HepG2 (cell line): ENCODE data around the gene ZNF697. TPM values are rescaled to one million over a fixed set of nuclear protein-coding genes. Genes with fewer than 3 reads are reported as not detected.

ENCODE experiments used
- ARHGAP35 ChIP-seq: sonication (generic); formaldehyde crosslinking; IDR thresholded peaks from 2 replicates; pipeline ENCODE4 v1.9.0; 2022; ENCODE audit warnings: mild to moderate bottlenecking, inconsistent platforms, moderate library complexity, missing genetic modification reagents, borderline replicate concordance
- DR1 ChIP-seq: sonication (generic); formaldehyde crosslinking; IDR thresholded peaks from 2 replicates; pipeline ENCODE4 v1.8.0; 2021; ENCODE audit warnings: mild to moderate bottlenecking, missing genetic modification reagents, inconsistent platforms
- GATAD2A ChIP-seq: IDR thresholded peaks from 2 replicates; pipeline ENCODE4 v1.6.1; 2016
- IKZF4 ChIP-seq: sonication (generic); formaldehyde crosslinking; IDR thresholded peaks from 2 replicates; pipeline ENCODE4 v1.5.1; 2020; ENCODE audit warnings: borderline replicate concordance, mild to moderate bottlenecking, low read depth, missing genetic modification reagents; ENCODE audit errors: not compliant biosample characterization
- IRF9 ChIP-seq: sonication (generic); formaldehyde crosslinking; IDR thresholded peaks from 2 replicates; pipeline ENCODE4 v1.8.0; 2022; ENCODE audit warnings: missing genetic modification reagents, mild to moderate bottlenecking, borderline replicate concordance
- KDM1A ChIP-seq: IDR thresholded peaks from 2 replicates; pipeline ENCODE4 v1.6.1; 2016; ENCODE audit warnings: missing compliant biosample characterization
- KDM2A ChIP-seq: sonication (generic); formaldehyde crosslinking; IDR thresholded peaks from 2 replicates; pipeline ENCODE4 v1.4.0; 2020; ENCODE audit warnings: low read depth, missing genetic modification reagents, borderline replicate concordance
- KDM3A ChIP-seq: IDR thresholded peaks from 2 replicates; pipeline ENCODE4 v1.6.1; 2018; ENCODE audit warnings: low read depth, missing compliant biosample characterization
- KLF6 ChIP-seq: IDR thresholded peaks from 2 replicates; pipeline ENCODE4 v1.8.0; 2016; ENCODE audit warnings: missing biosample characterization, missing genetic modification reagents
- MYC ChIP-seq: sonication (generic); formaldehyde crosslinking; IDR thresholded peaks from 2 replicates; pipeline ENCODE4 v1.9.0; 2021; ENCODE audit warnings: missing genetic modification reagents, borderline replicate concordance
- NRL ChIP-seq: sonication (generic); formaldehyde crosslinking; IDR thresholded peaks from 2 replicates; pipeline ENCODE4 v1.5.0; 2020; ENCODE audit warnings: missing genetic modification reagents, mild to moderate bottlenecking, moderate library complexity, borderline replicate concordance
- POGZ ChIP-seq: sonication (generic); formaldehyde crosslinking; IDR thresholded peaks from 2 replicates; pipeline ENCODE4 v1.4.0; 2020; ENCODE audit warnings: mild to moderate bottlenecking, missing genetic modification reagents
- RBM22 ChIP-seq: fragments of 200-400 bp; formaldehyde crosslinking; optimal IDR thresholded peaks from 2 replicates; pipeline ENCODE3; 2017; ENCODE audit warnings: mild to moderate bottlenecking, low read length, moderate library complexity
- RBM39 ChIP-seq: fragments of 200-400 bp; formaldehyde crosslinking; IDR thresholded peaks from one replicate; pipeline ENCODE4 v1.6.1; 2018; ENCODE audit warnings: antibody characterized with exemption, mild to moderate bottlenecking, low read depth, low read length; ENCODE audit not compliant: poor library complexity, severe bottlenecking
- ZBTB7B ChIP-seq: sonication (generic); formaldehyde crosslinking; IDR thresholded peaks from 2 replicates; pipeline ENCODE4 v1.4.0; 2020; ENCODE audit warnings: missing genetic modification reagents
- ZFAT ChIP-seq: sonication (generic); formaldehyde crosslinking; conservative IDR thresholded peaks from 2 replicates; pipeline ENCODE4 v1.8.1; 2023; ENCODE audit warnings: missing genetic modification reagents, inconsistent platforms
- ZNF3 ChIP-seq: IDR thresholded peaks from 2 replicates; pipeline ENCODE4 v1.7.0; 2017; ENCODE audit warnings: inconsistent platforms
- ZNF451 ChIP-seq: sonication (generic); formaldehyde crosslinking; IDR thresholded peaks from 2 replicates; pipeline ENCODE4 v1.5.0; 2020; ENCODE audit warnings: mild to moderate bottlenecking, missing genetic modification reagents
- ZNF543 ChIP-seq: sonication (generic); formaldehyde crosslinking; IDR thresholded peaks from 2 replicates; pipeline ENCODE4 v1.4.0; 2020; ENCODE audit warnings: mild to moderate bottlenecking, missing genetic modification reagents
- ZNF580 ChIP-seq: IDR thresholded peaks from 2 replicates; pipeline ENCODE4 v1.6.1; 2016; ENCODE audit warnings: low read depth, borderline replicate concordance
- ZNF770 ChIP-seq: sonication (generic); formaldehyde crosslinking; IDR thresholded peaks from 2 replicates; pipeline ENCODE4 v1.5.0; 2020; ENCODE audit warnings: mild to moderate bottlenecking, missing genetic modification reagents
- ZNF777 ChIP-seq: sonication (generic); formaldehyde crosslinking; IDR thresholded peaks from 2 replicates; pipeline ENCODE4 v1.4.0; 2020; ENCODE audit warnings: missing genetic modification reagents
- ZNF83 ChIP-seq: sonication (generic); formaldehyde crosslinking; IDR thresholded peaks from 2 replicates; pipeline ENCODE4 v1.4.0; 2020; ENCODE audit warnings: missing genetic modification reagents, mild to moderate bottlenecking, borderline replicate concordance
- polyA plus RNA-seq, 8 experiments: library from polyadenylated mRNA; depleted of rRNA in 3 of 8; stranded (reverse) in 7 of 8; unstranded in 1 of 8; fragments of >200 nt; fragmentation: Illumina TruSeq in 4 of 8; extraction: Trizol in 4 of 8; gene quantifications; 2 replicates each; pipeline versions ENCODE4 v1.2.1 to v1.2.3, GENCODE V29; 2011 to 2016; ENCODE audit warnings: low read depth in 4 of 8, missing spikeins in 1 of 8, mixed read lengths in 1 of 8; ENCODE audit not compliant: insufficient read depth in 1 of 8
- total RNA-seq, 5 experiments: library from RNA; depleted of rRNA; stranded (reverse); fragments of >200 nt; fragmentation: Illumina TruSeq; extraction: Trizol; gene quantifications; 2 replicates each; pipeline ENCODE4 v1.2.3, GENCODE V29; 2016; ENCODE audit warnings: low read depth in 1 of 5
- TF ChIP-seq, protein P1 (sequence below): sonication (generic); formaldehyde crosslinking; IDR thresholded peaks from 2 replicates; pipeline ENCODE4 v1.5.1; 2020; ENCODE audit warnings: mild to moderate bottlenecking, missing genetic modification reagents, moderate library complexity

ZNF697 gene
- total and polyA plus RNA-seq, 2 of the 13 experiments (the other 11 are each of a cell fraction or from before 2014, with no cell fraction given) = 2.3 to 7.1 TPM

DNA sequence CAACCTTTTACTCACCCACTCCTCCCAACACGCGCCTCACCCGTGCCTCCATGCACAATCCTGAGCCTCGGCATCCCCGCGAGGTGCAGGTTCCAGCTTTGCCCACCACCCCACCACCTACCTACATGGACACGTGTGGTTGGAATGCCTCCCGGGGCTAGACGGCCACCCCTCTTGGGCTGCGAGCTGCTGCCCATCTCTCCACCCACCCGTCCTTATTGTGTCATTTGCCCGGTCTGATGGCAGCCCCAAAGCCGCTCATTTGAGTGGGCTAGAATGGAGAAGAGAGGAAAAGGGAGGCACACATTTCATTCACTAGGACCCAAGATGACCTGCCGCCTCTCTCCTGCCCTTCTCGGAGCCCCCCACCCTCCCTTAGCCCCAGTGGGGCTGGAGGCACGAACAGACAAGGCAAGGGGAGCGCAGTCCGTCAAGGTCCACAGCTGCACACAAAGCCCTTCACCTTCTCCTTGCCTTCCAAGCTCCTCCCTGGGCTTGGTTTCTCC lies 785 bp downstream of the ZNF697 start (continued):
- TF ChIP-seq, protein P1, sequence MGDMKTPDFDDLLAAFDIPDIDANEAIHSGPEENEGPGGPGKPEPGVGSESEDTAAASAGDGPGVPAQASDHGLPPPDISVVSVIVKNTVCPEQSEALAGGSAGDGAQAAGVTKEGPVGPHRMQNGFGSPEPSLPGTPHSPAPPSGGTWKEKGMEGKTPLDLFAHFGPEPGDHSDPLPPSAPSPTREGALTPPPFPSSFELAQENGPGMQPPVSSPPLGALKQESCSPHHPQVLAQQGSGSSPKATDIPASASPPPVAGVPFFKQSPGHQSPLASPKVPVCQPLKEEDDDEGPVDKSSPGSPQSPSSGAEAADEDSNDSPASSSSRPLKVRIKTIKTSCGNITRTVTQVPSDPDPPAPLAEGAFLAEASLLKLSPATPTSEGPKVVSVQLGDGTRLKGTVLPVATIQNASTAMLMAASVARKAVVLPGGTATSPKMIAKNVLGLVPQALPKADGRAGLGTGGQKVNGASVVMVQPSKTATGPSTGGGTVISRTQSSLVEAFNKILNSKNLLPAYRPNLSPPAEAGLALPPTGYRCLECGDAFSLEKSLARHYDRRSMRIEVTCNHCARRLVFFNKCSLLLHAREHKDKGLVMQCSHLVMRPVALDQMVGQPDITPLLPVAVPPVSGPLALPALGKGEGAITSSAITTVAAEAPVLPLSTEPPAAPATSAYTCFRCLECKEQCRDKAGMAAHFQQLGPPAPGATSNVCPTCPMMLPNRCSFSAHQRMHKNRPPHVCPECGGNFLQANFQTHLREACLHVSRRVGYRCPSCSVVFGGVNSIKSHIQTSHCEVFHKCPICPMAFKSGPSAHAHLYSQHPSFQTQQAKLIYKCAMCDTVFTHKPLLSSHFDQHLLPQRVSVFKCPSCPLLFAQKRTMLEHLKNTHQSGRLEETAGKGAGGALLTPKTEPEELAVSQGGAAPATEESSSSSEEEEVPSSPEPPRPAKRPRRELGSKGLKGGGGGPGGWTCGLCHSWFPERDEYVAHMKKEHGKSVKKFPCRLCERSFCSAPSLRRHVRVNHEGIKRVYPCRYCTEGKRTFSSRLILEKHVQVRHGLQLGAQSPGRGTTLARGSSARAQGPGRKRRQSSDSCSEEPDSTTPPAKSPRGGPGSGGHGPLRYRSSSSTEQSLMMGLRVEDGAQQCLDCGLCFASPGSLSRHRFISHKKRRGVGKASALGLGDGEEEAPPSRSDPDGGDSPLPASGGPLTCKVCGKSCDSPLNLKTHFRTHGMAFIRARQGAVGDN (CRISPR knock-in tag) = peak; percentile 52; the same call in 1 of the 2 replicates
- TF ChIP-seq DR1 (CRISPR knock-in tag) = no peak
- no peak for TF ChIP-seq RBM22
- TF ChIP-seq MYC (CRISPR knock-in tag) = peak; percentile 43; the same call in 1 of the 2 replicates
- no peak for TF ChIP-seq ZNF83 (CRISPR knock-in tag)
- TF ChIP-seq ZFAT (CRISPR knock-in tag) = no peak
- 0 out of 2 replicates have a peak, but pooled peaks have one; percentile 9 for TF ChIP-seq KDM3A
- TF ChIP-seq ZNF451 (CRISPR knock-in tag) = no peak
- TF ChIP-seq KLF6 (CRISPR knock-in tag) = no peak
- peak; percentile 50; the same call in 1 of the 2 replicates for TF ChIP-seq KDM2A (CRISPR knock-in tag)
- no peak for TF ChIP-seq ZNF3 (CRISPR knock-in tag)
- no peak for TF ChIP-seq GATAD2A (CRISPR knock-in tag)
- TF ChIP-seq ZNF543 (CRISPR knock-in tag) = peak; percentile 15; the same call in 1 of the 2 replicates
- TF ChIP-seq IKZF4 (CRISPR knock-in tag) = no peak
- no peak for TF ChIP-seq ZNF580
- TF ChIP-seq IRF9 = no peak
- peak; percentile 38; the same call in 1 of the 2 replicates for TF ChIP-seq ZNF777 (CRISPR knock-in tag)
- 0 out of 2 replicates have a peak, but pooled peaks have one; percentile 8 for TF ChIP-seq ARHGAP35 (CRISPR knock-in tag)
- TF ChIP-seq ZNF770 (CRISPR knock-in tag) = no peak
- TF ChIP-seq NRL (CRISPR knock-in tag) = peak; percentile 37; the same call in 1 of the 2 replicates
- TF ChIP-seq RBM39 = peak; percentile 46
- TF ChIP-seq KDM1A (CRISPR knock-in tag) = no peak
- peak; percentile 87; the same call in 1 of the 2 replicates for TF ChIP-seq ZBTB7B (CRISPR knock-in tag)
- no peak for TF ChIP-seq POGZ (CRISPR knock-in tag)
